Central memory CD4-positive, alpha-beta T cell (primary cell): ENCODE data around the gene GIT1.

Source experiments
- DNase-seq: peaks from one replicate; pipeline ENCODE4 v3.0.0; 2022

GIT1 gene

GRCh38 chr17:29579866-29580771, 9.3 kb downstream of the GIT1 start:
- DNase-seq, result peak; percentile 84

DNA sequence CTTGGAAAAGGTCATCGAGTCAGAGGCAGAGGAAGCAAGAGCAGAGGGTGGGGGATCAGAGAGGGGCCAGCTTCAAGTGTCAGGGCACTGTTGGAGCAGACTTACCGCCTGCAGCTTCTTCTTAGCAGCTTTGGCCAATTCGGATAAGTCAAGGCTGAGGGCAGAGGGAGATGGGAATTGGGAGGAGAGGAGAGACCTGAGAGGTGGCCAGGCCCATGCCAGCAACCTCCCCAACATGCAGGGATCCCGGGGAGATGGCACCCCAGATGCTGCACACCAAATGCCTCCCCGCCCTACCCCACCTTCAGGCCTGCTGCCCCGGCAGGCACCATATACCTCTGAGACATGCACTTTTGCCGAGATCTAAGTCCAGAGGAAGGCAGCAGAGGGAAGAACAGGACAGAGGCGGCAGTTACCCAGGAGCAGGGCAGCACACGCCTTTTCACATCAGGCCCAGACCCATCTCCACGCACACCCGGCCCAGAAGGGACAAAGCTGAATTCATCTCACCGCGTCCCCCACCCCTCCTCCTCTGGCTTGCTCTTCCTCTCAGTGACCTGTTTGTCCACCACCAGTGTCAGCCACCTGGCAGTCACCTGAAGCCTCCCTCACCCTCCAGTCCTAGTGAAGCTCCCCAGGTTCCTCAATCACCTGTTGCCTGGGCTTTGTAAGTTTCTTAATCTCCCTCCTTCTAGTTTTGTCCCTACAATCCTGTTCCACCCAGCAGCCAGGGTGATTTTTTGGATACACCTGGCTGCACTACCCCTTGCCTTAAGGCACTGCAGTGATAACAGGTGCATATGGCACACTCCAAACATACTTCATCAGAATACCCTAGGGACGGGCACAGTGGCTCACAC, 10.6 kb downstream of the GIT1 start:
- no peak for DNase-seq

- no peak for DNase-seq
Observed at GRCh38 chr17:29577385-29578211, 11.8 kb downstream of the GIT1 start.

DNA sequence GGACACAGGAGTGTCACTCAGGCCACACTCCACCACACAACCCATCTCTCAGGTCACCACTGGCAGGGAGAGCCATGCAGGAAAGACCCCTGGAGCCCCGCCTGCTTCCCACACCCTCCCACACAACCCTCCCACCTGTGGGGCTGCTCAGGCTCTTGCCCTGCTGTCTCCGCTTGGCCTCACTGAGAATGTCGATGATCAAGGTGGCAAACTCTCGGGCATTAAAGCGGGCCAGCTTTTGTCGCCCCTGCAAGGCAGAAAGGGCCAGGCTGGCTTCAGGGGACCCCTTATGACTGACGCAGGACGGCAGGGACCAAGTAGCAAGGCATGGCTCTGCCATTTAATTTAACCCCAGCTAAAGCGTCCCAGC, 12.5 kb downstream of the GIT1 start:
- no peak for DNase-seq

- DNase-seq, result no peak
Observed at GRCh38 chr17:29576214-29577000, 13.0 kb downstream of the GIT1 start.

DNA sequence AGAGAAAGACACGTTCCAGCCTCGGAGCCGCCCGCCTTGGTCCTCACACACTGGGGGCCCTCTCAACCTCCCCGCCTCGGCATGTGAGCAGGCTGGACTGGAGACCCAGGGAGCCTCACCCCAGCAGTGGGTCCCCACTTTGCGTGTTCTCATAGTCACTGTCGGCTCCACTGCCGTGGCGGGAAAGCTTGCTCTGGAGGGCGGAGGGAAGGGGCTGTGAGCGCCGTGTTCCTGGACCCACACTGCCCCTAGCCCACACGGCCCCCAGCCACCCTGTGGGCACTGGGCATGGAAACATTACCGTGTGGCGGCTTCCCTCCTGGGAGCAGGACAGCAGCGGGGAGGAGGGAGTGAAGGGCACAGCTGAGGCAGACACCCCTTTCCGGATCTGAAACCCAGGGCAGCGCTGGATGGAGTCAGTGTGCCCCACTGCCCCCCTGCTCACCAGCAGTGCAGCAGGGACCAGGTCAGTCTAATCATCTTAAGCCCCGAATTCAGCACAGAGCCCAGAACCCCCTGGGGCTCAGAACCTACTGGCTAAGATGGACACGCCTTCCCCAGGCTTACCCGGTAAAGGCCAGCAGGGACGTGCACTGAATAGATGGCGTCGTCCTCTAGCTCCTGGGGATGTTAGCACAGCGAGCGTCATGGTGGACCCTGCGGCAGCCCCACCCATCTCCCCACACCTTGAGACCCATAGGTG, 13.8 kb downstream of the GIT1 start:
- DNase-seq, result no peak

- DNase-seq, result no peak
Observed at GRCh38 chr17:29574732-29575510, 14.5 kb downstream of the GIT1 start.

- no peak for DNase-seq
Observed at GRCh38 chr17:29573871-29574731, 15.3 kb downstream of the GIT1 start.

GRCh38 chr17:29573558-29573869, 15.9 kb downstream of the GIT1 start:
- no peak for DNase-seq

GRCh38 chr17:29572691-29573557, 16.5 kb downstream of the GIT1 start:
- DNase-seq, result peak; percentile 44

DNA sequence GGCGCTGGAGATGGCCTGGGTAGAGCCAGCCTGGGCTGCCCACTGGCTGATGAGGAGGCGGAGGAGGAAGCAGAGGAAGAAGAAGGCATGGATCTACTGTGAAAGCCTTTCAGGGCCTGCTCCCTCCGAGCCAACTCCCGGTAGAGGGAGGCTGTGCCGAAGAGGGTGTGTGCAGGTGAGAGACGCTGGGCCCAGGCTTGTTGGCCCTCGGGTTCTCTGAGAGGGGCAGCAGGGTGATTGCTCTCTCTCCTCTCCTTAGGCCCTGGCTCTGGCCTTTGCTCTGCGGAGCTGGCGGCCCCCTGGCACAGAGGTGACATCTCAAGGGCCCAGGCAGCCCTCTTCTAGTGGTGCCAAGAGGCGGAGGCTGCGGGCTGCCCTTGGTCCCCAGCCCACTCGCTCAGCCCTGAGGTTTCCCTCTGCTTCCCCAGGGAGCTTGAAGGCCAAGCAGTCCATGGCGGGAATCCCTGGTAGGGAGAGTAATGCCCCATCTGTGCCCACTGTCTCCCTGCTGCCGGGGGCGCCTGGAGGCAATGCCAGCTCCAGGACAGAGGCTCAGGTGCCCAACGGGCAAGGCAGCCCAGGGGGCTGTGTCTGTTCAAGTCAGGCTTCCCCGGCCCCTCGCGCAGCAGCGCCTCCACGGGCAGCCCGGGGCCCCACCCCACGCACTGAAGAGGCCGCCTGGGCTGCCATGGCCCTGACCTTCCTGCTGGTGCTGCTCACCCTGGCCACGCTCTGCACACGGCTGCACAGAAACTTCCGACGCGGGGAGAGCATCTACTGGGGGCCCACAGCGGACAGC, 17.4 kb downstream of the GIT1 start:
- DNase-seq, result no peak

DNA sequence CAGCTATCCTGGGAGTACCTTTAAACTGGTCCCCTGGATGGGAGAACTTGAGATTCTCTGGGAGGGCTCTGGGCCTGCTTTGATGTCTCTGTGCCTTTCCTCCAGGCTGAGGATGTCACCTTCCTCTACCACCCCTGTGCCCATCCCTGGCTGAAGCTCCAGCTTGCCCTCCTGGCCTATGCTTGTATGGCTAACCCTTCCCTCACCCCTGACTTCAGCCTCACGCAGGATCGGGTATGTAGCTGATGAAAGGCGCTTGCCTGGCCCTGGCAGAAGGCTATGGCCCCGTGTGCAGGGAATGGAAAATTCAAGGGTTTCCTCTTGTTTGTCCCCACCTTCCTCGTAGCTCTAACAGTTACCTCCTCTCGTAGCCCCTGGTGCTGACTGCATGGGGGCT, 18.0 kb downstream of the GIT1 start:
- DNase-seq, result no peak

GRCh38 chr17:29570521-29570920, 18.9 kb downstream of the GIT1 start:
- no peak for DNase-seq

DNA sequence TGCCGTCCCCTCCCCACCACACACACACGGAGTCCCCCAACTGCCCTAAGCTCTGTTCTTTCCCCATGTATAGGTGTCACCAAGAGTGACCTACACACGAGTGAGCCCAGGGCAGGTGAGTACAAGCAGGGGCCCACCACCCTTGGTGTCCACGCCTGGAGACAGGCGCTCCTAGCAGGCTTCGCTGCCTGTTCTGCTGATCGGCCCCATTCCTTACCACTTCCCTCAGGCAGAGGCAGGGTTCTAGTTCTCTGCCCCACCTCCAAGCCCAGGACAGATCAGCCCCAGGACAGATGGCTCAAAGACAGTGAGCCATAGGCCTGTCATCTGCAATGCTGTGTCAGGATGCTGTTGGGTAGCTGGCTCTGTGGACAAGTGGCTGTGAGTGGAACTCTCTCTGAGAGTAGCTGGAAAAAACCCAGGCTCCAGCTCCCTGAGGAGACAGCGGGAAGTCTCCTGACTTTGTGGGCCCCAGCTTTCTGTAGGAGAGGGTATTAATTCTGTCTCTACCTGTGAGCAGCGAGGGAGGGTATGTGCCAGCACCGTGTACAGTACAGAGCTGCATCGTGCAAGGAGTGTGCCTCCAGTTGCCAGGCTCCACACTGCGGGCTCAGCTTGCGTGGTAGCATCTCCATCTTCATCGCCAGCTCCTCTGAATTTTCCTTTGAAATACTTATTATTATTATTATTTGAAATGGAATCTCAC, 20.1 kb downstream of the GIT1 start:
- no peak for DNase-seq

GRCh38 chr17:29568331-29569244, 20.9 kb downstream of the GIT1 start, which contains the start of gene TP53I13:
TP53I13 (plus strand) TSS chr17:29568701; CDS start chr17:29568759, 58 bp downstream.
- DNase-seq, result peak; percentile 80
